PFSK-1 (cell line): ENCODE data around the gene LGALS1.

Experiments
- FOXP2 ChIP-seq: optimal IDR thresholded peaks from 2 replicates; pipeline ENCODE3; 2011; ENCODE audit warnings: borderline replicate concordance, control low read depth, inconsistent platforms; ENCODE audit not compliant: insufficient read depth; ENCODE audit errors: extremely low read length, extremely low read depth
- POLR2AphosphoS5 ChIP-seq: IDR thresholded peaks from 2 replicates; pipeline ENCODE4 v1.6.1; 2012; ENCODE audit warnings: low read depth, mild to moderate bottlenecking, control low read depth, low read length, moderate library complexity
- SIN3A ChIP-seq: IDR thresholded peaks from 2 replicates; pipeline ENCODE4 v1.6.1; 2012; ENCODE audit warnings: mild to moderate bottlenecking, low read length, moderate library complexity, borderline replicate concordance; ENCODE audit not compliant: insufficient read depth
- TAF1 ChIP-seq: IDR thresholded peaks from 2 replicates; pipeline ENCODE4 v1.6.1; 2012; ENCODE audit warnings: low read length, control low read depth, borderline replicate concordance; ENCODE audit not compliant: insufficient read depth
- TF ChIP-seq, protein P1 (sequence below), 2 experiments: IDR thresholded peaks; 2 replicates each; pipeline versions ENCODE4 v1.6.1 to v1.8.0; 2011 to 2012; ENCODE audit warnings: low read depth in 2 of 2, low read length in 2 of 2, control low read depth in 1 of 2, inconsistent platforms in 1 of 2, mild to moderate bottlenecking in 1 of 2, moderate library complexity in 1 of 2; ENCODE audit not compliant: insufficient read depth in 1 of 2

The LGALS1 gene

DNA sequence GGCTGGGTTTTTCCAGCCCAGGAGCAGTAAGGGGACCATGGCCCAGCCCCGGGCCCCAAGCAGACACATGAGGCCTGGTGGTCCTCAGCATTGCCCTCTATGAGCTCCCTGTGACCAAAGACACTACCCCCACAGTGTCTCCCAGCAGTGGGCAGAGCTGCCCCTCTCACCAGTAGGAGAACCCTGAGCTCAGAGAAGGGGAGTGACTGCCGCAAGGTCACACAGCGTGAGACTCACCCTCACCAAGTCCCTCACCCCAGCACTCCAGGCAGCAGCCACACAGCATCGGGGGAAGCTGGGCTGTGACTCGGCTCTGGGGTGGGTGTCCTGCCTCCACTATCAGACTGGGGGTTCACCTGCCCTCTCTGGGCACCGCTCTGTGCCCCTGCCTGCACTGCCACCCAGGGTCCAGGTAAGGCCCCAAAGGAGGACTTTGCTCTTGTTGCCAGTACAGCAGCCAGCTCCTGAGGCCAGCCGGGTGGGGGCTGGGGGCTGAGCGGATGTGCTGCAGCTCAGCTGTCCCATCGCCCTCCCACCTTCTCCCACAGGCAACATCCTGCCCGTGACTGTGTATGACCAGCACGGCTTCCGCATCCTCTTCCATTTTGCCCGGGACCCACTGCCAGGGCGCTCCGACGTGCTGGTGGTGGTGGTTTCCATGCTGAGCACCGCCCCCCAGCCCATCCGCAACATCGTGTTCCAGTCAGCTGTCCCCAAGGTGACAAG, 43.8 kb upstream of the LGALS1 start:
- TF ChIP-seq, protein P1, sequence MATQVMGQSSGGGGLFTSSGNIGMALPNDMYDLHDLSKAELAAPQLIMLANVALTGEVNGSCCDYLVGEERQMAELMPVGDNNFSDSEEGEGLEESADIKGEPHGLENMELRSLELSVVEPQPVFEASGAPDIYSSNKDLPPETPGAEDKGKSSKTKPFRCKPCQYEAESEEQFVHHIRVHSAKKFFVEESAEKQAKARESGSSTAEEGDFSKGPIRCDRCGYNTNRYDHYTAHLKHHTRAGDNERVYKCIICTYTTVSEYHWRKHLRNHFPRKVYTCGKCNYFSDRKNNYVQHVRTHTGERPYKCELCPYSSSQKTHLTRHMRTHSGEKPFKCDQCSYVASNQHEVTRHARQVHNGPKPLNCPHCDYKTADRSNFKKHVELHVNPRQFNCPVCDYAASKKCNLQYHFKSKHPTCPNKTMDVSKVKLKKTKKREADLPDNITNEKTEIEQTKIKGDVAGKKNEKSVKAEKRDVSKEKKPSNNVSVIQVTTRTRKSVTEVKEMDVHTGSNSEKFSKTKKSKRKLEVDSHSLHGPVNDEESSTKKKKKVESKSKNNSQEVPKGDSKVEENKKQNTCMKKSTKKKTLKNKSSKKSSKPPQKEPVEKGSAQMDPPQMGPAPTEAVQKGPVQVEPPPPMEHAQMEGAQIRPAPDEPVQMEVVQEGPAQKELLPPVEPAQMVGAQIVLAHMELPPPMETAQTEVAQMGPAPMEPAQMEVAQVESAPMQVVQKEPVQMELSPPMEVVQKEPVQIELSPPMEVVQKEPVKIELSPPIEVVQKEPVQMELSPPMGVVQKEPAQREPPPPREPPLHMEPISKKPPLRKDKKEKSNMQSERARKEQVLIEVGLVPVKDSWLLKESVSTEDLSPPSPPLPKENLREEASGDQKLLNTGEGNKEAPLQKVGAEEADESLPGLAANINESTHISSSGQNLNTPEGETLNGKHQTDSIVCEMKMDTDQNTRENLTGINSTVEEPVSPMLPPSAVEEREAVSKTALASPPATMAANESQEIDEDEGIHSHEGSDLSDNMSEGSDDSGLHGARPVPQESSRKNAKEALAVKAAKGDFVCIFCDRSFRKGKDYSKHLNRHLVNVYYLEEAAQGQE (IDR thresholded peaks at IDR 0.05; ENCODE audit: insufficient read depth in 1 of 2, low read depth in 2 of 2, low read length in 2 of 2), result no peak
- TF ChIP-seq FOXP2 (no peak), TAF1 (no peak), SIN3A (no peak), POLR2AphosphoS5 (no peak)

DNA sequence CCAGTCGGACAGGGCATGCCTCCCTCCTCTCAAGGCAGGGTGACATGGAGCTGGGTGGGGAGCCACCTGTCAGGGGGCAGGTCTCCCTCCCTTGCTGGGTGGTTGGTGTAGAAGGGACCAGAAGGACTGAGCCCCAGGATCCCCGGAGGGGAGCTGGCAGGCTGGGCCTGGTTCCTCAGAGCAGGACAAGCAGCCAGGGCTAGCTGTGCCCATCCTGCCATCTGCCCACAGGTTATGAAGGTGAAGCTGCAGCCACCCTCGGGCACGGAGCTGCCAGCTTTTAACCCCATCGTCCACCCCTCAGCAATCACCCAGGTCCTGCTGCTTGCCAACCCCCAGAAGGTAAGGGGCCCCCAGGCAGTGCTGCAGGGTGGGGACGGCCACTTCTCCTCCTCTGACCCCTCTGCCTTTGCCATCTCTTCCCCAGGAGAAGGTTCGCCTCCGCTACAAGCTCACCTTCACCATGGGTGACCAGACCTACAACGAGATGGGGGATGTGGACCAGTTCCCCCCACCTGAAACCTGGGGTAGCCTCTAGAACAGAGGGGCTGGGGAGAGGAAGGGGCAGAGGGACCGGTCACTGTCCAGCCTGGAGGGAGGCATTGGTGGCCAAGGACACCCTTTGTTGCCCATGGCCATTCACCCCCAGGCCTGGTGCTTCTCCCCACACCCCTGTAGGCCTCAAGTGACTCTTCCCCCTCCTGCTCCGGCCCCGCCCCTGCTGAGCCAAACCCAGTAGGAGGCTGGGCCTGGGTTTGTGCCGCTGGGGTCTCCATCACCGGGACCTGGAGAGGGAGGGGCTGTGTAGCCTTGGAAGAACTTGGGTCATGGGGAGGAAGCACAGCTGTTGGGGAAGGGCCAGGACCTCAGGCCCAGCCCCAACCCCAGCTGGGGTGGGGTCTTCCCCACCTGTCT, 43.0 kb upstream of the LGALS1 start:
- TF ChIP-seq SIN3A (no peak), POLR2AphosphoS5 (no peak), TAF1 (no peak), FOXP2 (no peak)
- TF ChIP-seq, protein P1 (IDR thresholded peaks at IDR 0.05; ENCODE audit: insufficient read depth in 1 of 2, low read depth in 2 of 2, low read length in 2 of 2), result no peak

DNA sequence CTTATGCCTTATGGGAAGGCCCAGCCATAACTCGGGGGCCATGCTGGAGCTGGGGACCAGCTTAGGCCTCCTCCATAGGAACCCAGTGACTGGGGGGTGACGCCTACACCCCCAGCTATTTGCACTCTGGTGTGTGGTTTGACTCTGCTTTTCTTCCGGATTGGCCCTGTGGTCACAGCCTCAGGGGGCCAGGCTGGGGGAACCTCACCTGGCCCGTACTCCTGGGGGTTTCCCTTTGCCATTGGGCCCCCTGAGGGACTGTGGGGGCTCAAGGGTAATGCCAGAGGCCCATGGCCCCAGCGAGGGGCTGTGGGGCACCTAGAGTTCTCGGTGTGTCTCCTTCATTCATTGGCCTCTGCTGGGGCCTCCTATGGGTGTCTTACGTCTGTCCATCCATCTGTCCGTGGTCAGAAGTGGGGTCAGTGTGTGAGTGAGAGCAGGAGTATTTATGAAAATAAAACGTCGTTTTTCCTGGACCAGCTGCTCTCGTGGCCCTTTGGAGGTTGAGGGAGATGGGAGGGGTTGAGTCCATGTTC, 42.3 kb upstream of the LGALS1 start:
- TF ChIP-seq SIN3A, result no peak
- 0 out of 2 replicates have a peak, but pooled peaks have one; percentile 23 for TF ChIP-seq TAF1

GRCh38 chr22:37633625-37634416, 41.6 kb upstream of the LGALS1 start:
- TF ChIP-seq FOXP2 (peak; percentile 36), SIN3A (no peak)

DNA sequence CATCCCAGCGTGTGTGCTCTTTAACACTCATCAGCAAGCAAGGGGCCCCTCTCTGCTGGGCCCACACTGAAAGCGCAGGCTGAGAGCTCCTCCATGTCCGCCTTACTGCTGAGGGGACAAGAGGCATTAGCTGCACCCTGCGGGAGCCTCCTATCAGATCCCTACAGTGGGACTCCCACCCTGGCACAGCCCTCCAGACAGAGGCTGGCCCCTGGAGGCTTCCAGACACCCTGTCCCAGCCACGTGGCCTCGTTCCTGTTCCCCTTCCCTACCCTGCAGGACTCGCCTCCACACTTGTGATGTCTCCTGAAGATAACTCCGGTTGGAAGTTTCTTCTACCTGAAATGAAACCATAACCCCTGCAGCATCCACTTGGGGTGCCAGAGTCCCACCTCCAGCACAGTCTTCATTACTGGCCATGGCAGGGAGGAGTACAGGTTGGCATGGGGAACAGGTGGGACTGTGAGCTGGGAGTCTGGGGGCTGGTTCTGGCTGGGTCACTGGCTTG, 41.0 kb upstream of the LGALS1 start:
- TF ChIP-seq FOXP2 (no peak), TAF1 (no peak), SIN3A (no peak), POLR2AphosphoS5 (no peak)
- TF ChIP-seq, protein P1 (IDR thresholded peaks at IDR 0.05; ENCODE audit: insufficient read depth in 1 of 2, low read depth in 2 of 2, low read length in 2 of 2), result no peak
